Measurements from ENCODE around the gene PACS2.

DNA sequence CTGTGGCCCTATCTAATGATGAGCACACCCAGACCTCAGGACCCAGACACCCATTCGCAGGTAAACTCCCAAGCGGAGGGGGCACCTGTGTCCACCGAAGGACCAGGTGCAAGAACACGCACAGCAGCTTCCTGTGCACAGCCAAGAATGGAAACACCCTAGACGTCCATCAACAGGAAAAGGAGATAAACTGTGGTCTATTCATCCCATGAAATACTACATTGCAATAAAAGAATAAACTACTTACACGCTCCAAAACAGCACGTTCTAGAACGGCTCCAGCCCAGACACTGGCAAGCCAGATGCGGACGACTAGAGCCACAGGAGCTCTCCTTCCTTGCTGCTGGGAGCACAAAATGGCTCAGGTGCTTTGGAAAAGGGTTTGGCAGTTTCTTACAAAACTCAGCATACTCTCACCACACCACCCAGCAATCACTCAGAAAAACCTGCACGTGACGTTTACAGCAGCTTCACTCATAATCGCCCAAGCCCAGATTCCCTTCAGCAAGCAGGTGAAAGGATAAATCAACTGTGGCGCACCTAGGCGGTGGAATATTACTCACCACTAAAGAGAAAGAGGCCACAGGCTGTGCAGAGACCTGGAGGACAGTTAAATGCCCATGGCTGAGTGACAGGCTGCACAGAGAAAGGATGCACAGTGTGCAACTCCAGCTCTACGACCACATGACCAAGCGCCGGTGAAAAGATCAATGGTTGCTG, 34.7 kb upstream of the PACS2 start:
- no peak for TF ChIP-seq EZH2phosphoT487 (IDR thresholded peaks at IDR 0.05; ENCODE audit: low read depth, severe bottlenecking, unreplicated experiment)
- TF ChIP-seq, protein P1, sequence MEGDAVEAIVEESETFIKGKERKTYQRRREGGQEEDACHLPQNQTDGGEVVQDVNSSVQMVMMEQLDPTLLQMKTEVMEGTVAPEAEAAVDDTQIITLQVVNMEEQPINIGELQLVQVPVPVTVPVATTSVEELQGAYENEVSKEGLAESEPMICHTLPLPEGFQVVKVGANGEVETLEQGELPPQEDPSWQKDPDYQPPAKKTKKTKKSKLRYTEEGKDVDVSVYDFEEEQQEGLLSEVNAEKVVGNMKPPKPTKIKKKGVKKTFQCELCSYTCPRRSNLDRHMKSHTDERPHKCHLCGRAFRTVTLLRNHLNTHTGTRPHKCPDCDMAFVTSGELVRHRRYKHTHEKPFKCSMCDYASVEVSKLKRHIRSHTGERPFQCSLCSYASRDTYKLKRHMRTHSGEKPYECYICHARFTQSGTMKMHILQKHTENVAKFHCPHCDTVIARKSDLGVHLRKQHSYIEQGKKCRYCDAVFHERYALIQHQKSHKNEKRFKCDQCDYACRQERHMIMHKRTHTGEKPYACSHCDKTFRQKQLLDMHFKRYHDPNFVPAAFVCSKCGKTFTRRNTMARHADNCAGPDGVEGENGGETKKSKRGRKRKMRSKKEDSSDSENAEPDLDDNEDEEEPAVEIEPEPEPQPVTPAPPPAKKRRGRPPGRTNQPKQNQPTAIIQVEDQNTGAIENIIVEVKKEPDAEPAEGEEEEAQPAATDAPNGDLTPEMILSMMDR (IDR thresholded peaks at IDR 0.05; ENCODE audit: poor library complexity), result no peak
- TF ChIP-seq EZH2 (IDR thresholded peaks at IDR 0.05; ENCODE audit: borderline replicate concordance), result no peak
